Activated T-cell treated with anti-CD3 and anti-CD28 coated beads, Interleukin-2, amount 50 U/mL, for 48 hours (primary cell): ENCODE results near the gene OR6B3.
"Not testable (repeated sequence)": the region's sequence is repeated elsewhere in the genome, so short reads cannot be mapped to it uniquely, and the experiment has no call there.

Experiments used
- DNase-seq, 2 experiments: peaks; one replicate each; pipeline ENCODE4 v3.0.0-alpha.2; 2020

OR6B3 gene

GRCh38 chr2:240053173-240054155 is at the start of gene OR6B3:
OR6B3 (minus strand) TSS chr2:240053521.
- no peak for DNase-seq

GRCh38 chr2:240098349-240098748 is 45.0 kb upstream of the OR6B3 start:
- DNase-seq, result no peak

- DNase-seq, result no peak
These were observed 42.5 kb upstream of the OR6B3 start for GRCh38 chr2:240095556-240096523.

- DNase-seq, result no peak
These were observed 36.0 kb upstream of the OR6B3 start for GRCh38 chr2:240089306-240089705.

GRCh38 chr2:240086563-240086962 is 33.2 kb upstream of the OR6B3 start:
- no peak for DNase-seq

GRCh38 chr2:240078631-240079030 is 25.3 kb upstream of the OR6B3 start:
- no peak for DNase-seq

- no peak for DNase-seq
These were observed 24.1 kb upstream of the OR6B3 start for GRCh38 chr2:240077442-240077841.

GRCh38 chr2:240074545-240074944 is 21.2 kb upstream of the OR6B3 start:
- no peak for DNase-seq

GRCh38 chr2:240070907-240071306 is 17.6 kb upstream of the OR6B3 start:
- no peak for DNase-seq

GRCh38 chr2:240069829-240070228 is 16.5 kb upstream of the OR6B3 start:
- DNase-seq, result no peak

GRCh38 chr2:240068193-240068592 is 14.9 kb upstream of the OR6B3 start:
- DNase-seq, result no peak

- DNase-seq, result no peak
These were observed 13.2 kb upstream of the OR6B3 start for GRCh38 chr2:240066489-240066888.

- DNase-seq, result no peak
These were observed 11.6 kb upstream of the OR6B3 start for GRCh38 chr2:240064898-240065297.

GRCh38 chr2:240060977-240061591 is 7.8 kb upstream of the OR6B3 start:
- DNase-seq, result peak; percentile 37 to 41

GRCh38 chr2:240056678-240057077 is 3.4 kb upstream of the OR6B3 start:
- no peak for DNase-seq

GRCh38 chr2:240055177-240055917 is 2.0 kb upstream of the OR6B3 start:
- DNase-seq, result no peak

- no peak for DNase-seq
These were observed 797 bp downstream of the OR6B3 start for GRCh38 chr2:240052524-240052923.

- DNase-seq, result no peak
These were observed 1.6 kb downstream of the OR6B3 start for GRCh38 chr2:240051697-240052096.

GRCh38 chr2:240050278-240050677 is 3.0 kb downstream of the OR6B3 start:
- DNase-seq, result no peak

- DNase-seq, result no peak
These were observed 5.1 kb downstream of the OR6B3 start for GRCh38 chr2:240048237-240048636.

- no peak for DNase-seq
These were observed 8.2 kb downstream of the OR6B3 start for GRCh38 chr2:240045098-240045497.

GRCh38 chr2:240044096-240044495 is 9.2 kb downstream of the OR6B3 start:
- DNase-seq, result not testable (repeated sequence)
